Gastrocnemius medialis (tissue), 4 donors: ENCODE results near the gene TRIM31. TPM values are rescaled to one million over a fixed set of nuclear protein-coding genes. Genes with fewer than 3 reads are reported as not detected.

Experiments
- ATAC-seq, 2 donors: fragments of 150-250 bp; one replicate each; pipeline ENCODE4 v1.9.1; 2016
- DNase-seq, 2 donors: peaks; one replicate each; pipeline ENCODE4 v3.0.0-alpha.2; 2019
- H3K27ac ChIP-seq, 4 donors: fragments of 200-600 bp; sonication (generic); 1 replicate in 1 of 4; 2 replicates in 3 of 4; pipeline ENCODE4 v1.5.1; 2016 to 2018; ENCODE audit warnings: mild to moderate bottlenecking in 2 of 4, moderate library complexity in 1 of 4
- H3K27me3 ChIP-seq, 3 donors: fragments of 200-600 bp; sonication (generic) in 2 of 3; 1 replicate in 1 of 3; 2 replicates in 2 of 3; pipeline versions ENCODE4 v1.5.1 to v1.6.0; 2016 to 2019; ENCODE audit warnings: mild to moderate bottlenecking in 1 of 3, moderate library complexity in 1 of 3
- H3K36me3 ChIP-seq, 2 donors: fragments of 200-600 bp; sonication (generic) in 1 of 2; one replicate each; pipeline ENCODE4 v1.5.1; 2017 to 2018
- H3K4me1 ChIP-seq, 2 donors: fragments of 200-600 bp; sonication (generic) in 1 of 2; one replicate each; pipeline ENCODE4 v1.5.1; 2016 to 2017; ENCODE audit warnings: mild to moderate bottlenecking in 2 of 2
- H3K4me3 ChIP-seq, 4 donors: fragments of 200-600 bp; sonication (generic) in 3 of 4; 1 replicate in 1 of 4; 2 replicates in 3 of 4; pipeline ENCODE4 v1.5.1; 2016 to 2019; ENCODE audit warnings: mild to moderate bottlenecking in 2 of 4
- H3K9me3 ChIP-seq, 3 donors: fragments of 200-600 bp; sonication (generic) in 2 of 3; 1 replicate in 1 of 3; 2 replicates in 2 of 3; pipeline ENCODE4 v1.5.1; 2016 to 2019
- POLR2A ChIP-seq, 2 donors: fragments of 450-650 bp; IDR thresholded peaks; one replicate each; pipeline ENCODE4 v1.6.1; 2017; ENCODE audit warnings: antibody characterized with exemption in 2 of 2, mild to moderate bottlenecking in 2 of 2, moderate library complexity in 2 of 2
- in situ Hi-C, 4 donors: fragments of 200-750 bp; cut with MboI; loops; one replicate each; pipeline versions ENCODE4 v1.15.0 to v1.8.0; 2017; ENCODE audit warnings: low sequenced_read_pairs in 4 of 4
- intact Hi-C: fragments of 100-400 bp; cut with DNase I; formaldehyde crosslinking; loops from one replicate; pipeline ENCODE4 v1.15.1; 2023; ENCODE audit warnings: low total_unique reads
- total RNA-seq, 4 donors: library from RNA; depleted of rRNA; stranded (reverse); fragments of >200 nt; gene quantifications; one replicate each; pipeline versions ENCODE4 v1.1.0 to v1.2.3, GENCODE V29; 2016
- TF ChIP-seq, protein P1 (sequence below), 5 experiments: fragments of 450-650 bp in 3 of 5; fragments of 200-600 bp in 2 of 5; sonication (generic) in 2 of 5; IDR thresholded peaks in 4 of 5; conservative IDR thresholded peaks in 1 of 5; 1 replicate in 4 of 5; 2 replicates in 1 of 5; pipeline ENCODE4 v1.5.1; 2016 to 2019; ENCODE audit warnings: antibody characterized with exemption in 5 of 5, mild to moderate bottlenecking in 3 of 5, moderate library complexity in 3 of 5

Gene TRIM31
- total RNA-seq, 4 donors from 2014 or later: 0.39 TPM; not detected in 3

DNA sequence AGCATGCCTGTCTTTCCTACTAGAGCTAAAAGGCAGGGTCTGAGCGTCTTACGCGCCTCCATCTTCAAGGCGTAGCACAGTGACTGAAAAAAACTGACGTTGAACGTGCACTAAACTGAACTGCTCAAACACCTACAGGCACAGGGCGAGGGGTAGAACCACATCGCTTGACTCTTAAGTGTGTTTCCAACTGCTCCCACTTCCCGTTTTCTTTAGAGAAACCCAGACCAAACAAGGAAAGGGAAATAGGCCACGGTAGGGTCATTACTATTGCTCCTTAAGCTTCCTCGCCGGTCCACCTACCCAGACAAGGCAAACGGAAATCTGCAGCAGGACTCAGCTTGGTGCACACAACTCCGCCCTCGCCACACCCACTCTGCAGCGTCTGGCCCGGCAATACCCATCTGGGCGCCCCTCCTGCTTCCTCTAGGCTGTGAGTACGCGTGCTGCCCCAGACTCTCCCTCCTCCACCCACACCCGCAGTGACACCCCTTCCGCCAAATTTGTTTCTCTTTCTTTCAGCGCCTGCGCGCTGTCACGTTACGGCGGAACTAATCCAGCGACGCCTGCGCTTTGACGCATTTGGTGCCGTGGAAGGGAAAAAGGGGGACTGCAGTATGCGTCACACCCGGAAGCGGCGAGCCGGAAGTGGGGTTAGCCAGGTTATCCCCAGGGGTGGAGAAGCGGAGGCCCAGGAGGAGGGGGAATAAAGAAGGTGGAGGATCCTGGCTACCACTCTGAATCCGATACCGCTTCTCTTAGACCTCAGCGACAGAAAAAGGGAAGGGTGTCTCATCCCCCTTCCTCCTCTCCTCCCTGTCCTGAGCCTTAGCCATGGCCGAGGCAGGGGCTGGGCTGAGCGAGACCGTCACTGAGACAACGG, 46.1 kb downstream of the TRIM31 start, which contains the start of gene PPP1R11:
PPP1R11 (plus strand) TSS at position 622 of the 883 bp plus-strand sequence; CDS start at position 835, 213 bp downstream.
- H3K36me3 ChIP-seq: peaks cover 0 to 32% of the 10 kb centered on the region in 2 donors
- intact Hi-C loops: loop anchor here (1.0 to 10.0 kb wide), 6 partner anchors 35 to 1908 kb away; partner anchors contain the start of genes ATP6V1G2, DDX39B, DXO and NFKBIL1

DNA sequence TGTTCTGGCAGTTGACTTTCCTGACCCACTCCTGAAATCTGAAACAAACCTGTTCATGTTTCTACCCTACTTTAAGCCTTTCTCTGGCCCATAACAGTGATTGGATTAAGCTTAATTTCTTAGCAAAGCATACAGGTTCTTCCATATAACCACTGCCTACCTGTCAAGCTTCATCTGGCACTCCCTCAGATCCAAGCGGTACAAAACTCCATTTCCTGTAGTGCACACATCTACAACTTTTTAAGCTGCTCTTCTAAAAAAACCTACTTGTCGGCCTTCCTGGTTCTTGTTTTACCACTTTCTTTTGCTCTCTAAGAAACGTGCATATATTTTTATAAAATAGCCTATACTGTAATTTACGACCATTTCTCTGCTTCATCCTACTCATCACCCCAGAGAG, 46.8 kb downstream of the TRIM31 start:
- H3K27me3 ChIP-seq: peaks cover 2 to 9% (median 4%) of the 10 kb centered on the region in 3 donors
- H3K27ac ChIP-seq: peak overlapping the region; percentile 85 to 93 (median 90)
- TF ChIP-seq, protein P1, sequence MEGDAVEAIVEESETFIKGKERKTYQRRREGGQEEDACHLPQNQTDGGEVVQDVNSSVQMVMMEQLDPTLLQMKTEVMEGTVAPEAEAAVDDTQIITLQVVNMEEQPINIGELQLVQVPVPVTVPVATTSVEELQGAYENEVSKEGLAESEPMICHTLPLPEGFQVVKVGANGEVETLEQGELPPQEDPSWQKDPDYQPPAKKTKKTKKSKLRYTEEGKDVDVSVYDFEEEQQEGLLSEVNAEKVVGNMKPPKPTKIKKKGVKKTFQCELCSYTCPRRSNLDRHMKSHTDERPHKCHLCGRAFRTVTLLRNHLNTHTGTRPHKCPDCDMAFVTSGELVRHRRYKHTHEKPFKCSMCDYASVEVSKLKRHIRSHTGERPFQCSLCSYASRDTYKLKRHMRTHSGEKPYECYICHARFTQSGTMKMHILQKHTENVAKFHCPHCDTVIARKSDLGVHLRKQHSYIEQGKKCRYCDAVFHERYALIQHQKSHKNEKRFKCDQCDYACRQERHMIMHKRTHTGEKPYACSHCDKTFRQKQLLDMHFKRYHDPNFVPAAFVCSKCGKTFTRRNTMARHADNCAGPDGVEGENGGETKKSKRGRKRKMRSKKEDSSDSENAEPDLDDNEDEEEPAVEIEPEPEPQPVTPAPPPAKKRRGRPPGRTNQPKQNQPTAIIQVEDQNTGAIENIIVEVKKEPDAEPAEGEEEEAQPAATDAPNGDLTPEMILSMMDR (IDR thresholded peaks at IDR 0.05 in 4 of 5, conservative IDR thresholded peaks at IDR 0.05 in 1 of 5): no peak
- TF ChIP-seq POLR2A (IDR thresholded peaks at IDR 0.05): no peak
- DNase-seq: no peak
- no peak for ATAC-seq
- intact Hi-C loops: loop anchor here (2.0 to 10.0 kb wide), 5 partner anchors 101 to 1909 kb away; partner anchors contain the start of genes ATP6V1G2, DDX39B, DXO and NFKBIL1
- H3K4me1 ChIP-seq: peaks cover 30 to 33% of the 10 kb centered on the region in 2 donors
- peak overlapping the region; percentile 79 to 95 (median 86) for H3K4me3 ChIP-seq
- in situ Hi-C loops: loop anchor here in 2 of 4 donors (25.0 kb wide), 1 partner anchor 271 kb away; the partner anchor contains the start of genes RPP21 (in 2 of the 2) and TRIM39 (in 2 of the 2)
- H3K9me3 ChIP-seq: no peaks in the 10 kb centered on the region
- peaks cover 0 to 32% of the 10 kb centered on the region in 2 donors for H3K36me3 ChIP-seq

More for the DNA sequence above, 46.1 kb downstream of the TRIM31 start, which contains the start of gene PPP1R11:
- ATAC-seq: peak; percentile 95 to 96
- Histone ChIP-seq H3K9me3 (no peaks in the 10 kb centered on the region), H3K4me1 (peaks cover 29 to 33% of the 10 kb centered on the region in 2 donors), H3K27ac (peak within 1 kb of the TSS; percentile 85 to 93 (median 90)), H3K4me3 (peak within 1 kb of the TSS; percentile 79 to 95 (median 86)), H3K27me3 (peaks cover 9 to 16% (median 10%) of the 10 kb centered on the region in 3 donors)
- DNase-seq: peak; percentile 97 to 98
- in situ Hi-C loops: loop anchor here in 2 of 4 donors (25.0 kb wide), 1 partner anchor 270 kb away; the partner anchor contains the start of genes RPP21 (in 2 of the 2) and TRIM39 (in 2 of the 2)
- TF ChIP-seq POLR2A (IDR thresholded peaks at IDR 0.05): peak; percentile 57 to 80
- TF ChIP-seq, protein P1 (IDR thresholded peaks at IDR 0.05 in 4 of 5, conservative IDR thresholded peaks at IDR 0.05 in 1 of 5): peak in 1 of 5 experiments; percentile 8

DNA sequence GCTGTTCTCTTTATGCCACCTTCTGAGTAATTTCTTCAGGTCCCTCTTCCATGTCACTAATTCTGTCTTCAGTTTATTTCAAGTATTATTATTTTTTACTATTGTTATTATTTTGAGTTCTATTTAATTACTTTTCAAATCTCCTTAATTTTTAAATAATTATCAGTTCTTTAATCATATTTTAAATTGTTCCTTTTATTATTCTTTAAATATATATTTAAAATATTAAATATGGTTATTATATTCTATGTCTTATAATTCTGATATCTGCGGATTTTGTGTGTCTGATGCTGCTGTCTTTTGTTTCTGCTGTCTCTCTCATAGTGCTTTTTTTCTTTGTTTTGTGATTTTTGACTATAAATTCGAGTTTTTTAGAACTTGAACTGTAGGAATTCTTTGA, 49.6 kb downstream of the TRIM31 start:
- Histone ChIP-seq H3K36me3 (peaks cover 0 to 14% of the 10 kb centered on the region in 2 donors), H3K27me3 (no peaks in the 10 kb centered on the region), H3K4me3 (no peak overlapping the region), H3K4me1 (peaks cover 39 to 40% of the 10 kb centered on the region in 2 donors), H3K27ac (no peak overlapping the region), H3K9me3 (no peaks in the 10 kb centered on the region)
- intact Hi-C loops: loop anchor here (2.0 to 10.0 kb wide), 3 partner anchors 415 to 1911 kb away; partner anchors contain the start of genes ATP6V1G2, DDX39B, DXO and NFKBIL1
- ATAC-seq (no peak), DNase-seq (no peak)
- in situ Hi-C loops: loop anchor here in 2 of 4 donors (25.0 kb wide), 1 partner anchor 274 kb away; the partner anchor contains the start of genes RPP21 (in 2 of the 2) and TRIM39 (in 2 of the 2)
- TF ChIP-seq, protein P1 (IDR thresholded peaks at IDR 0.05 in 4 of 5, conservative IDR thresholded peaks at IDR 0.05 in 1 of 5): no peak
- no peak for TF ChIP-seq POLR2A (IDR thresholded peaks at IDR 0.05)

DNA sequence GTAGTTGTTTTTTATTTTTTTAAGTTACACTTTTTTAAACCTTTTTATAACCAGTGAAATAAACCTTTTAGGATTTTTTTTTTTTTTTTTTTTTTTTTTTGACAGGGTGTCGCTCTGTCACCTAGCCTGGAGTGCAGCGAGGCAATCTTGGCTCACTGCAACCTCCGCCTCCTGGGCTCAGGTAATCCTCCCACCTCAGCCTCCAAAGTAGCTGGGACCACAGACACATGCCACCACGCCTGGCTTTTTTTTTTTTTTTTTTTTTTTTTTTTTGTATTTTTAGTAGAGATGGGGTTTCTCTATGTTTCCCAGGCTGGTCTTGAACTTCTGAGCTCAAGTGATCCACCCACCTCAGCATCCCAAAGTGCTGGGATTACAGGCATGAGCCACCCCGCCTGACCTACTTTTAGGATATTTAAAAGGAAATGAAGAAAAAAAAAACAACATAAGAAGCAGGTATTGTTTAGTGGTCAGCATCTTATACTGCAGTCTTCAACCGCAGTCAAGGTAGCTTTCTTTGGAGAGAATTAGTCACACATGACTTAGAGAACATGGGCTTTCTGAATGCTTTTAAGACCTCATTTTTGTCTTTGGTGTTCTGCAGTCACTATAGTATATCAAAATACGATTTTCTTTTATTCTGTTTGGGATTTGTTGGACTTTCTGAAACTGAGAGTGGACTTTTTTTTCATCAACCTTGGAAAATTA, 50.3 kb downstream of the TRIM31 start:
- TF ChIP-seq, protein P1 (IDR thresholded peaks at IDR 0.05 in 4 of 5, conservative IDR thresholded peaks at IDR 0.05 in 1 of 5): no peak
- no peak for TF ChIP-seq POLR2A (IDR thresholded peaks at IDR 0.05)
- intact Hi-C loops: loop anchor here (2.0 to 10.0 kb wide), 3 partner anchors 414 to 1912 kb away; partner anchors contain the start of genes ATP6V1G2, DDX39B, DXO and NFKBIL1
- H3K27ac ChIP-seq: peak overlapping the region; percentile 92 to 97 (median 95)
- DNase-seq (no peak), ATAC-seq (no peak)
- H3K9me3 ChIP-seq: no peaks in the 10 kb centered on the region
- H3K36me3 ChIP-seq: peaks cover 0 to 20% of the 10 kb centered on the region in 2 donors
- H3K27me3 ChIP-seq: no peaks in the 10 kb centered on the region
- peak overlapping the region in 2 of 4 donors; percentile 80 to 98 for H3K4me3 ChIP-seq
- H3K4me1 ChIP-seq: peaks cover 33% of the 10 kb centered on the region in 2 donors
- in situ Hi-C loops: loop anchor here in 2 of 4 donors (25.0 kb wide), 1 partner anchor 275 kb away; the partner anchor contains the start of genes RPP21 (in 2 of the 2) and TRIM39 (in 2 of the 2)
